SK-N-SH (cell line): ENCODE results near the gene CAMK2D. TPM values are rescaled to one million over a fixed set of nuclear protein-coding genes. Genes with fewer than 3 reads are reported as not detected.

Source experiments
- CTCF ChIA-PET: fragments of 300-600, 350-600 bp; formaldehyde crosslinking; extraction: SDS; loops from one replicate; lab custom pipeline; 2021; lab: Yijun Ruan, JAX
- POLR2A ChIA-PET: fragments of 350-600 bp; sonication (Branson Sonifier 250); formaldehyde crosslinking; extraction: SDS; loops from one replicate; lab custom pipeline; 2020; ENCODE audit warnings: antibody characterized with exemption, inconsistent platforms; lab: Yijun Ruan, JAX
- DNase-seq: peaks from one replicate; pipeline ENCODE4 v3.0.0; 2012
- H2AFZ ChIP-seq: fragments of 200-600 bp; sonication (generic); 2 replicates; pipeline ENCODE4 v1.8.1; 2016; ENCODE audit warnings: antibody characterized with exemption, mild to moderate bottlenecking, low read depth
- H3F3A ChIP-seq: fragments of 200-600 bp; sonication (generic); replicated peaks from 2 replicates; pipeline ENCODE3; 2016; ENCODE audit warnings: antibody characterized with exemption, mild to moderate bottlenecking; ENCODE audit not compliant: insufficient read depth
- H3K27ac ChIP-seq, 2 experiments: fragments of 200-500 bp in 1 of 2; fragments of 200-600 bp in 1 of 2; sonication (Bioruptor generic) in 1 of 2; sonication (generic), shearing (Covaris generic) in 1 of 2; 2 replicates each; pipeline versions ENCODE4 v1.5.1 to v1.6.1; 2014 to 2016; ENCODE audit warnings: low read depth in 2 of 2, inconsistent platforms in 1 of 2, low read length in 1 of 2, mild to moderate bottlenecking in 1 of 2, mixed read lengths in 1 of 2
- H3K27me3 ChIP-seq: fragments of 200-600 bp; sonication (generic), shearing (Covaris generic); 2 replicates; pipeline ENCODE4 v1.6.1; 2016; ENCODE audit warnings: mixed run types; ENCODE audit not compliant: insufficient read depth
- H3K36me3 ChIP-seq, 2 experiments: fragments of 200-500 bp in 1 of 2; fragments of 200-600 bp in 1 of 2; sonication (Bioruptor generic) in 1 of 2; sonication (generic) in 1 of 2; replicated peaks in 1 of 2; 2 replicates each; pipeline versions ENCODE3 to v1.5.1; 2014 to 2016; ENCODE audit warnings: low read length in 1 of 2, mild to moderate bottlenecking in 1 of 2; ENCODE audit not compliant: insufficient read depth in 2 of 2, control insufficient read depth in 1 of 2
- H3K4me1 ChIP-seq, 2 experiments: fragments of 200-500 bp in 1 of 2; fragments of 200-600 bp in 1 of 2; sonication (Bioruptor generic) in 1 of 2; sonication (generic), shearing (Covaris generic) in 1 of 2; 2 replicates each; pipeline versions ENCODE4 v1.5.1 to v1.6.1; 2014 to 2016; ENCODE audit warnings: low read depth in 1 of 2, low read length in 1 of 2, mixed run types in 1 of 2; ENCODE audit not compliant: insufficient read depth in 2 of 2, control insufficient read depth in 1 of 2
- H3K4me2 ChIP-seq: fragments of 200-600 bp; sonication (generic), shearing (Covaris generic); 2 replicates; pipeline ENCODE4 v1.6.1; 2017; ENCODE audit warnings: mixed run types
- H3K4me3 ChIP-seq, 2 experiments: fragments of 200-500 bp in 1 of 2; fragments of 200-600 bp in 1 of 2; sonication (Bioruptor generic) in 1 of 2; sonication (generic), shearing (Covaris generic) in 1 of 2; 2 replicates each; pipeline versions ENCODE4 v1.5.1 to v1.8.1; 2014 to 2016; ENCODE audit warnings: low read depth in 2 of 2, inconsistent platforms in 1 of 2, low read length in 1 of 2, mild to moderate bottlenecking in 1 of 2, mixed read lengths in 1 of 2, moderate library complexity in 1 of 2
- H3K79me2 ChIP-seq: fragments of 200-600 bp; sonication (generic); 2 replicates; pipeline ENCODE4 v1.8.1; 2017; ENCODE audit warnings: mild to moderate bottlenecking; ENCODE audit not compliant: insufficient read depth
- H3K9ac ChIP-seq: fragments of 200-600 bp; sonication (generic); 2 replicates; pipeline ENCODE4 v1.6.1; 2017; ENCODE audit warnings: mixed run types
- H3K9me2 ChIP-seq: fragments of 200-600 bp; sonication (generic); 2 replicates; pipeline ENCODE4 v1.6.1; 2017; ENCODE audit warnings: mixed run types
- H3K9me3 ChIP-seq: fragments of 200-600 bp; sonication (generic); 2 replicates; pipeline ENCODE4 v1.6.1; 2017; ENCODE audit warnings: mixed run types, mild to moderate bottlenecking, moderate library complexity
- H4K20me1 ChIP-seq: fragments of 200-600 bp; sonication (generic); 2 replicates; pipeline ENCODE4 v1.6.1; 2017; ENCODE audit warnings: mild to moderate bottlenecking, mixed run types; ENCODE audit not compliant: insufficient read depth
- ELF1 ChIP-seq: IDR thresholded peaks from 2 replicates; pipeline ENCODE4 v1.4.0; 2012
- EZH2phosphoT487 ChIP-seq: fragments of 200-600 bp; sonication (generic); IDR thresholded peaks from 2 replicates; pipeline ENCODE4 v1.6.1; 2017; ENCODE audit warnings: low read depth, mixed run types, mild to moderate bottlenecking, antibody characterized with exemption, moderate library complexity, borderline replicate concordance
- JUND ChIP-seq: IDR thresholded peaks from 2 replicates; pipeline ENCODE4 v1.4.0; 2012
- MEF2A ChIP-seq: IDR thresholded peaks from 2 replicates; pipeline ENCODE4 v1.4.0; 2012; ENCODE audit warnings: low read depth, borderline replicate concordance
- MXI1 ChIP-seq: IDR thresholded peaks from 2 replicates; pipeline ENCODE4 v1.6.1; 2012; ENCODE audit warnings: mild to moderate bottlenecking, low read depth, low read length, improper control_type of control experiment
- NFIC ChIP-seq: IDR thresholded peaks from 2 replicates; pipeline ENCODE4 v1.4.0; 2012; ENCODE audit warnings: borderline replicate concordance
- RCOR1 ChIP-seq: fragments of 150-350 bp; IDR thresholded peaks from 2 replicates; pipeline ENCODE4 v1.6.1; 2017; ENCODE audit warnings: antibody characterized with exemption, low read length
- SMC3 ChIP-seq: IDR thresholded peaks from 2 replicates; pipeline ENCODE4 v1.6.1; 2012; ENCODE audit warnings: low read depth, low read length, improper control_type of control experiment
- YY1 ChIP-seq: IDR thresholded peaks from 2 replicates; pipeline ENCODE4 v1.4.0; 2012; ENCODE audit warnings: low read depth, mild to moderate bottlenecking
- WGBS: methylation state at CpG from one replicate; pipeline ENCODE4 v1.1.6; 2017; ENCODE audit warnings: low lambda C conversion rate; 5-methylcytosine and 5-hydroxymethylcytosine counted together
- polyA plus RNA-seq, 3 experiments: library from polyadenylated mRNA; depleted of rRNA; stranded (reverse); fragments of >200 nt; gene quantifications; 2 replicates each; pipeline ENCODE4 v1.2.3, GENCODE V29; 2012
- TF ChIP-seq, protein P1 (sequence below): fragments of 150-350 bp; IDR thresholded peaks from 2 replicates; pipeline ENCODE4 v1.6.1; 2017; ENCODE audit warnings: antibody characterized with exemption, low read length, low read depth, borderline replicate concordance
- TF ChIP-seq, protein P2 (sequence below): fragments of 200-600 bp; sonication (generic); IDR thresholded peaks from 2 replicates; pipeline ENCODE4 v1.6.1; 2017; ENCODE audit warnings: antibody characterized with exemption, mild to moderate bottlenecking, moderate library complexity
- TF ChIP-seq, protein P3 (sequence below): IDR thresholded peaks from 2 replicates; pipeline ENCODE4 v1.6.1; 2012; ENCODE audit warnings: mild to moderate bottlenecking, low read depth, low read length, moderate library complexity

CAMK2D gene
- polyA plus RNA-seq, 1 of the 3 experiments (the other 2 are of a cell fraction), result 17.0 TPM

DNA sequence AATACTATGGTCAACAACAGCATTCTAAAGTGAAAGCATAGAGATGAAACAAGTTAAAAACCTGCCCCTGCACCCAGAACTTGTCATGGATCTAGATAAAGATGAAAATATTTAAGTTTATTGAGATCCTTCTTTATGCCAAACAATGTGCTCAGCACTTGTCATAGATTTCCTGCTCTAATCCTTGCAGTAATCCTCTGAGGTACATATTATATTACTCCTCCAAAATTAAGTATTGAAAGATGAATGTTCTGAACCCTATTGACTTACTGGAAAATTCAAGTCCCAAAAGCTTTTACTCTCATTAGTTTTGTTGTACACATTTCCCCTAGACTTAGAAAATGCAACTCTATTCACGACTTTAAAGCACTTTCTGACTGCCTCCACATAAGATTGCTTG, 35.6 kb downstream of the CAMK2D start:
- DNase-seq, result no peak
- Histone ChIP-seq H3K4me3 (no peak overlapping the region), H3K9ac (no peak overlapping the region), H3K9me2 (no peaks in the 10 kb centered on the region), H4K20me1 (peaks cover 26% of the 10 kb centered on the region; the same call in 1 of the 2 replicates), H3K79me2 (peaks cover 87% of the 10 kb centered on the region), H3K4me1 (no peaks in the 10 kb centered on the region; a peak in 1 of 4 replicates), H2AFZ (no peak overlapping the region), H3K36me3 (peaks cover 0 to 4% of the 10 kb centered on the region in 2 experiments), H3K27me3 (no peaks in the 10 kb centered on the region), H3K4me2 (no peak overlapping the region), H3K27ac (no peak overlapping the region), H3F3A (peaks cover 10% of the 10 kb centered on the region), H3K9me3 (no peaks in the 10 kb centered on the region; the same call in 1 of the 2 replicates)
- no peak for TF ChIP-seq MXI1
- TF ChIP-seq SMC3, result no peak
- no peak for TF ChIP-seq JUND
- TF ChIP-seq YY1, result no peak
- TF ChIP-seq, protein P1, sequence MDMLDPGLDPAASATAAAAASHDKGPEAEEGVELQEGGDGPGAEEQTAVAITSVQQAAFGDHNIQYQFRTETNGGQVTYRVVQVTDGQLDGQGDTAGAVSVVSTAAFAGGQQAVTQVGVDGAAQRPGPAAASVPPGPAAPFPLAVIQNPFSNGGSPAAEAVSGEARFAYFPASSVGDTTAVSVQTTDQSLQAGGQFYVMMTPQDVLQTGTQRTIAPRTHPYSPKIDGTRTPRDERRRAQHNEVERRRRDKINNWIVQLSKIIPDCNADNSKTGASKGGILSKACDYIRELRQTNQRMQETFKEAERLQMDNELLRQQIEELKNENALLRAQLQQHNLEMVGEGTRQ, result no peak
- no peak for TF ChIP-seq EZH2phosphoT487
- TF ChIP-seq RCOR1, result no peak
- TF ChIP-seq, protein P2, sequence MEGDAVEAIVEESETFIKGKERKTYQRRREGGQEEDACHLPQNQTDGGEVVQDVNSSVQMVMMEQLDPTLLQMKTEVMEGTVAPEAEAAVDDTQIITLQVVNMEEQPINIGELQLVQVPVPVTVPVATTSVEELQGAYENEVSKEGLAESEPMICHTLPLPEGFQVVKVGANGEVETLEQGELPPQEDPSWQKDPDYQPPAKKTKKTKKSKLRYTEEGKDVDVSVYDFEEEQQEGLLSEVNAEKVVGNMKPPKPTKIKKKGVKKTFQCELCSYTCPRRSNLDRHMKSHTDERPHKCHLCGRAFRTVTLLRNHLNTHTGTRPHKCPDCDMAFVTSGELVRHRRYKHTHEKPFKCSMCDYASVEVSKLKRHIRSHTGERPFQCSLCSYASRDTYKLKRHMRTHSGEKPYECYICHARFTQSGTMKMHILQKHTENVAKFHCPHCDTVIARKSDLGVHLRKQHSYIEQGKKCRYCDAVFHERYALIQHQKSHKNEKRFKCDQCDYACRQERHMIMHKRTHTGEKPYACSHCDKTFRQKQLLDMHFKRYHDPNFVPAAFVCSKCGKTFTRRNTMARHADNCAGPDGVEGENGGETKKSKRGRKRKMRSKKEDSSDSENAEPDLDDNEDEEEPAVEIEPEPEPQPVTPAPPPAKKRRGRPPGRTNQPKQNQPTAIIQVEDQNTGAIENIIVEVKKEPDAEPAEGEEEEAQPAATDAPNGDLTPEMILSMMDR, result no peak
- TF ChIP-seq MEF2A, result no peak
- TF ChIP-seq ELF1, result no peak
- no peak for TF ChIP-seq NFIC
- TF ChIP-seq, protein P3, sequence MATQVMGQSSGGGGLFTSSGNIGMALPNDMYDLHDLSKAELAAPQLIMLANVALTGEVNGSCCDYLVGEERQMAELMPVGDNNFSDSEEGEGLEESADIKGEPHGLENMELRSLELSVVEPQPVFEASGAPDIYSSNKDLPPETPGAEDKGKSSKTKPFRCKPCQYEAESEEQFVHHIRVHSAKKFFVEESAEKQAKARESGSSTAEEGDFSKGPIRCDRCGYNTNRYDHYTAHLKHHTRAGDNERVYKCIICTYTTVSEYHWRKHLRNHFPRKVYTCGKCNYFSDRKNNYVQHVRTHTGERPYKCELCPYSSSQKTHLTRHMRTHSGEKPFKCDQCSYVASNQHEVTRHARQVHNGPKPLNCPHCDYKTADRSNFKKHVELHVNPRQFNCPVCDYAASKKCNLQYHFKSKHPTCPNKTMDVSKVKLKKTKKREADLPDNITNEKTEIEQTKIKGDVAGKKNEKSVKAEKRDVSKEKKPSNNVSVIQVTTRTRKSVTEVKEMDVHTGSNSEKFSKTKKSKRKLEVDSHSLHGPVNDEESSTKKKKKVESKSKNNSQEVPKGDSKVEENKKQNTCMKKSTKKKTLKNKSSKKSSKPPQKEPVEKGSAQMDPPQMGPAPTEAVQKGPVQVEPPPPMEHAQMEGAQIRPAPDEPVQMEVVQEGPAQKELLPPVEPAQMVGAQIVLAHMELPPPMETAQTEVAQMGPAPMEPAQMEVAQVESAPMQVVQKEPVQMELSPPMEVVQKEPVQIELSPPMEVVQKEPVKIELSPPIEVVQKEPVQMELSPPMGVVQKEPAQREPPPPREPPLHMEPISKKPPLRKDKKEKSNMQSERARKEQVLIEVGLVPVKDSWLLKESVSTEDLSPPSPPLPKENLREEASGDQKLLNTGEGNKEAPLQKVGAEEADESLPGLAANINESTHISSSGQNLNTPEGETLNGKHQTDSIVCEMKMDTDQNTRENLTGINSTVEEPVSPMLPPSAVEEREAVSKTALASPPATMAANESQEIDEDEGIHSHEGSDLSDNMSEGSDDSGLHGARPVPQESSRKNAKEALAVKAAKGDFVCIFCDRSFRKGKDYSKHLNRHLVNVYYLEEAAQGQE, result no peak
- CTCF ChIA-PET, result interaction anchor here (1.1 kb wide), 1 partner anchor 9 kb away, joined by 3 read pairs; no protein-coding TSS in a partner anchor
- POLR2A ChIA-PET, result no interaction called here
- WGBS, result 93% methylated on average over 1 of the region's 1 CpG
